ENCODE results near the gene MIOS.

- TF ChIP-seq, protein P1, sequence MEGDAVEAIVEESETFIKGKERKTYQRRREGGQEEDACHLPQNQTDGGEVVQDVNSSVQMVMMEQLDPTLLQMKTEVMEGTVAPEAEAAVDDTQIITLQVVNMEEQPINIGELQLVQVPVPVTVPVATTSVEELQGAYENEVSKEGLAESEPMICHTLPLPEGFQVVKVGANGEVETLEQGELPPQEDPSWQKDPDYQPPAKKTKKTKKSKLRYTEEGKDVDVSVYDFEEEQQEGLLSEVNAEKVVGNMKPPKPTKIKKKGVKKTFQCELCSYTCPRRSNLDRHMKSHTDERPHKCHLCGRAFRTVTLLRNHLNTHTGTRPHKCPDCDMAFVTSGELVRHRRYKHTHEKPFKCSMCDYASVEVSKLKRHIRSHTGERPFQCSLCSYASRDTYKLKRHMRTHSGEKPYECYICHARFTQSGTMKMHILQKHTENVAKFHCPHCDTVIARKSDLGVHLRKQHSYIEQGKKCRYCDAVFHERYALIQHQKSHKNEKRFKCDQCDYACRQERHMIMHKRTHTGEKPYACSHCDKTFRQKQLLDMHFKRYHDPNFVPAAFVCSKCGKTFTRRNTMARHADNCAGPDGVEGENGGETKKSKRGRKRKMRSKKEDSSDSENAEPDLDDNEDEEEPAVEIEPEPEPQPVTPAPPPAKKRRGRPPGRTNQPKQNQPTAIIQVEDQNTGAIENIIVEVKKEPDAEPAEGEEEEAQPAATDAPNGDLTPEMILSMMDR (IDR thresholded peaks at IDR 0.05; ENCODE audit: low read depth, low read length, missing input control), result no peak
- no peak for TF ChIP-seq MAX (IDR thresholded peaks at IDR 0.05)
- no peak for TF ChIP-seq JUND (IDR thresholded peaks at IDR 0.05)
- no peak for TF ChIP-seq GABPA (IDR thresholded peaks at IDR 0.05 in 1 of 2, conservative IDR thresholded peaks at IDR 0.05 in 1 of 2)
- no peak for TF ChIP-seq RAD21 (IDR thresholded peaks at IDR 0.05)
- no peak for TF ChIP-seq ATF3 (IDR thresholded peaks at IDR 0.05)
- no peak for TF ChIP-seq REST (IDR thresholded peaks at IDR 0.05)
- no peak for TF ChIP-seq SP1 (IDR thresholded peaks at IDR 0.05)
- no peak for TF ChIP-seq YY1 (IDR thresholded peaks at IDR 0.05)
- no peak for TF ChIP-seq TAF1 (conservative IDR thresholded peaks at IDR 0.05)
Measured at GRCh38 chr7:7536396-7537019, 30.2 kb upstream of the MIOS start.
